Measurements from ENCODE around the gene ELP5. TPM values are rescaled to one million over a fixed set of nuclear protein-coding genes. Genes with fewer than 3 reads are reported as not detected.

ELP5 gene
- total and polyA plus RNA-seq, 10 of the 15 experiments (the other 5 are each of a cell fraction or from before 2014, with no cell fraction given) = 41.1 to 109 (median 77.5) TPM

DNA sequence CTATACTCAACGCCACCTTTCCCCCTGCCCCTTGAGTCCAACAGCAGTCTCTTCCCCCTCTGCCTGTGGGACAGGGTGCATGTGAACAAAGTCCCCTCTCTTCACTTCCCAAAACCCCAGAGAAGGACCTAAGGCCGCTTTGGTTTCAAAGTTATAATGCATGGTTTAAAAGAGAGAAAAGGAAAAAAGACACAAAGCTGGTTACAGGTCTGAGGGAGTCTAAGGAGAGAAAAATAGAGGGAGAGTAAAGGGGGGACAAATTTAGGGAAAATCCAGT is 8.6 kb upstream of the ELP5 start:
- no peak for TF ChIP-seq DPF2 (IDR thresholded peaks at IDR 0.05)
- TF ChIP-seq, protein P1, sequence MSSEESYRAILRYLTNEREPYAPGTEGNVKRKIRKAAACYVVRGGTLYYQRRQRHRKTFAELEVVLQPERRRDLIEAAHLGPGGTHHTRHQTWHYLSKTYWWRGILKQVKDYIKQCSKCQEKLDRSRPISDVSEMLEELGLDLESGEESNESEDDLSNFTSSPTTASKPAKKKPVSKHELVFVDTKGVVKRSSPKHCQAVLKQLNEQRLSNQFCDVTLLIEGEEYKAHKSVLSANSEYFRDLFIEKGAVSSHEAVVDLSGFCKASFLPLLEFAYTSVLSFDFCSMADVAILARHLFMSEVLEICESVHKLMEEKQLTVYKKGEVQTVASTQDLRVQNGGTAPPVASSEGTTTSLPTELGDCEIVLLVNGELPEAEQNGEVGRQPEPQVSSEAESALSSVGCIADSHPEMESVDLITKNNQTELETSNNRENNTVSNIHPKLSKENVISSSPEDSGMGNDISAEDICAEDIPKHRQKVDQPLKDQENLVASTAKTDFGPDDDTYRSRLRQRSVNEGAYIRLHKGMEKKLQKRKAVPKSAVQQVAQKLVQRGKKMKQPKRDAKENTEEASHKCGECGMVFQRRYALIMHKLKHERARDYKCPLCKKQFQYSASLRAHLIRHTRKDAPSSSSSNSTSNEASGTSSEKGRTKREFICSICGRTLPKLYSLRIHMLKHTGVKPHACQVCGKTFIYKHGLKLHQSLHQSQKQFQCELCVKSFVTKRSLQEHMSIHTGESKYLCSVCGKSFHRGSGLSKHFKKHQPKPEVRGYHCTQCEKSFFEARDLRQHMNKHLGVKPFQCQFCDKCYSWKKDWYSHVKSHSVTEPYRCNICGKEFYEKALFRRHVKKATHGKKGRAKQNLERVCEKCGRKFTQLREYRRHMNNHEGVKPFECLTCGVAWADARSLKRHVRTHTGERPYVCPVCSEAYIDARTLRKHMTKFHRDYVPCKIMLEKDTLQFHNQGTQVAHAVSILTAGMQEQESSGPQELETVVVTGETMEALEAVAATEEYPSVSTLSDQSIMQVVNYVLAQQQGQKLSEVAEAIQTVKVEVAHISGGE (CRISPR knock-in tag; IDR thresholded peaks at IDR 0.05) = no peak
- TF ChIP-seq GABPA (IDR thresholded peaks at IDR 0.05; ENCODE audit: low read depth) = no peak
- TF ChIP-seq SPI1 (IDR thresholded peaks at IDR 0.05; ENCODE audit: borderline replicate concordance, insufficient read depth, low read depth, low read length) = no peak
- TF ChIP-seq KLF5 (IDR thresholded peaks at IDR 0.05; ENCODE audit: partially characterized antibody) = no peak
- TF ChIP-seq, protein P2, sequence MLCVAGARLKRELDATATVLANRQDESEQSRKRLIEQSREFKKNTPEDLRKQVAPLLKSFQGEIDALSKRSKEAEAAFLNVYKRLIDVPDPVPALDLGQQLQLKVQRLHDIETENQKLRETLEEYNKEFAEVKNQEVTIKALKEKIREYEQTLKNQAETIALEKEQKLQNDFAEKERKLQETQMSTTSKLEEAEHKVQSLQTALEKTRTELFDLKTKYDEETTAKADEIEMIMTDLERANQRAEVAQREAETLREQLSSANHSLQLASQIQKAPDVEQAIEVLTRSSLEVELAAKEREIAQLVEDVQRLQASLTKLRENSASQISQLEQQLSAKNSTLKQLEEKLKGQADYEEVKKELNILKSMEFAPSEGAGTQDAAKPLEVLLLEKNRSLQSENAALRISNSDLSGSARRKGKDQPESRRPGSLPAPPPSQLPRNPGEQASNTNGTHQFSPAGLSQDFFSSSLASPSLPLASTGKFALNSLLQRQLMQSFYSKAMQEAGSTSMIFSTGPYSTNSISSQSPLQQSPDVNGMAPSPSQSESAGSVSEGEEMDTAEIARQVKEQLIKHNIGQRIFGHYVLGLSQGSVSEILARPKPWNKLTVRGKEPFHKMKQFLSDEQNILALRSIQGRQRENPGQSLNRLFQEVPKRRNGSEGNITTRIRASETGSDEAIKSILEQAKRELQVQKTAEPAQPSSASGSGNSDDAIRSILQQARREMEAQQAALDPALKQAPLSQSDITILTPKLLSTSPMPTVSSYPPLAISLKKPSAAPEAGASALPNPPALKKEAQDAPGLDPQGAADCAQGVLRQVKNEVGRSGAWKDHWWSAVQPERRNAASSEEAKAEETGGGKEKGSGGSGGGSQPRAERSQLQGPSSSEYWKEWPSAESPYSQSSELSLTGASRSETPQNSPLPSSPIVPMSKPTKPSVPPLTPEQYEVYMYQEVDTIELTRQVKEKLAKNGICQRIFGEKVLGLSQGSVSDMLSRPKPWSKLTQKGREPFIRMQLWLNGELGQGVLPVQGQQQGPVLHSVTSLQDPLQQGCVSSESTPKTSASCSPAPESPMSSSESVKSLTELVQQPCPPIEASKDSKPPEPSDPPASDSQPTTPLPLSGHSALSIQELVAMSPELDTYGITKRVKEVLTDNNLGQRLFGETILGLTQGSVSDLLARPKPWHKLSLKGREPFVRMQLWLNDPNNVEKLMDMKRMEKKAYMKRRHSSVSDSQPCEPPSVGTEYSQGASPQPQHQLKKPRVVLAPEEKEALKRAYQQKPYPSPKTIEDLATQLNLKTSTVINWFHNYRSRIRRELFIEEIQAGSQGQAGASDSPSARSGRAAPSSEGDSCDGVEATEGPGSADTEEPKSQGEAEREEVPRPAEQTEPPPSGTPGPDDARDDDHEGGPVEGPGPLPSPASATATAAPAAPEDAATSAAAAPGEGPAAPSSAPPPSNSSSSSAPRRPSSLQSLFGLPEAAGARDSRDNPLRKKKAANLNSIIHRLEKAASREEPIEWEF (IDR thresholded peaks at IDR 0.05; ENCODE audit: insufficient replicate concordance, low read depth, low read length) = no peak
- TF ChIP-seq HDAC6 (IDR thresholded peaks at IDR 0.05; ENCODE audit: unreplicated experiment) = no peak
- no peak for TF ChIP-seq MXI1 (IDR thresholded peaks at IDR 0.05; ENCODE audit: low read depth, low read length)
- ChIA-PET POLR2A (interaction anchor here (3.9 kb wide), 1 partner anchor 23 kb away, joined by 43 read pairs; the partner anchor contains the start of genes ACADVL and DLG4), SMC1A (ENCODE audit: uncharacterized antibody, unreplicated experiment) (interaction anchor here (1.5 to 4.3 kb wide), 3 partner anchors 7 to 23 kb away, joined by 4 to 34 read pairs (median 26); partner anchors contain the start of genes ACADVL, CTDNEP1, DLG4 and DVL2), CTCF (interaction anchor here (6.0 kb wide), 1 partner anchor 23 kb away, joined by 70 read pairs; the partner anchor contains the start of genes ACADVL and DLG4), RAD21 (ENCODE audit: unreplicated experiment) (interaction anchor here (1.3 to 6.3 kb wide), 2 partner anchors 23 to 29 kb away, joined by 3 to 51 read pairs; partner anchors contain the start of genes ACADVL and DLG4)
- H3K9me3 ChIP-seq (replicated peaks; ENCODE audit: control insufficient read depth, insufficient read depth, low read length) = no peaks in the 10 kb centered on the region
- H3K27ac ChIP-seq (ENCODE audit: control insufficient read depth, insufficient read depth) = no peak overlapping the region
- peak overlapping the region; percentile 32; the same call in 1 of the 2 replicates for H3K9ac ChIP-seq (ENCODE audit: control insufficient read depth, insufficient read depth, low read length)
- intact Hi-C loops (cut with micrococcal nuclease; ENCODE audit: unreplicated experiment) = loop anchor here (5.0 kb wide), 1 partner anchor 64 kb away; the partner anchor contains the start of gene EIF5A
- H2AFZ ChIP-seq (ENCODE audit: control insufficient read depth, low read depth, low read length) = no peak overlapping the region; the same call in 1 of the 2 replicates
- no peak for ATAC-seq
- H3K4me3 ChIP-seq = peak overlapping the region; percentile 83; the same call in 1 of the 2 replicates
- H3K79me2 ChIP-seq (ENCODE audit: control insufficient read depth, insufficient read depth, low read length) = peaks cover 43% of the 10 kb centered on the region
- peaks cover 16% of the 10 kb centered on the region for H3K4me1 ChIP-seq (ENCODE audit: control insufficient read depth, insufficient read depth, low read length)
- DNase-seq (ENCODE audit: low read depth, low spot score) = no peak
- in situ Hi-C loops (cut with MboI) = no loop called here
- no peaks in the 10 kb centered on the region for H4K20me1 ChIP-seq (ENCODE audit: control insufficient read depth, insufficient read depth)
- no peaks in the 10 kb centered on the region for H3K27me3 ChIP-seq (replicated peaks in 1 of 2; ENCODE audit: control insufficient read depth in 2 of 2, insufficient read depth in 2 of 2, low read length in 1 of 2)
- BruUV-seq (replicated peaks) = no TSS peak
- no peak for FAIRE-seq
- H3K4me2 ChIP-seq (ENCODE audit: control insufficient read depth, insufficient read depth) = peak overlapping the region; percentile 88
- 75% methylated on average over 2 of the region's 2 CpGs for WGBS (ENCODE audit: insufficient coverage, insufficient replicate concordance, low lambda C conversion rate, missing lambda C conversion rate)
- peaks cover 10 to 19% of the 10 kb centered on the region in 2 experiments; a peak in 3 of 4 replicates for H3K36me3 ChIP-seq (ENCODE audit: control insufficient read depth in 2 of 2, insufficient read depth in 2 of 2, low read length in 1 of 2)
